K562 (cell line): Measurements from ENCODE around the gene DDR1. TPM values are rescaled to one million over a fixed set of nuclear protein-coding genes. Genes with fewer than 3 reads are reported as not detected.

ENCODE experiments used
- ATAC-seq: fragments of 200-7000 bp; cut with Tn5 transposase; 3 replicates; pipeline ENCODE4 v1.9.1; 2020; ENCODE audit warnings: moderate library complexity
- BruUV-seq: library from RNA; stranded (reverse); fragments of 400-500 nt; replicated peaks from 2 replicates; lab custom pipeline; 2021; lab: Mats Ljungman, UMichigan
- CTCF ChIA-PET: fragments of 300-600 bp; formaldehyde crosslinking; extraction: SDS; loops from one replicate; lab custom pipeline; 2021; ENCODE audit warnings: low intra/inter-chr PET ratio; lab: Yijun Ruan, JAX
- POLR2A ChIA-PET: fragments of 300-600, 350-650 bp; sonication (Branson Sonifier 250); formaldehyde crosslinking; extraction: SDS; loops from one replicate; lab custom pipeline; 2021; ENCODE audit warnings: antibody characterized with exemption, inconsistent platforms; lab: Yijun Ruan, JAX
- DNase-seq, 4 experiments: peaks; one replicate each; pipeline versions ENCODE4 v3.0.0 to v3.0.0-alpha.2; 2011 to 2018; ENCODE audit warnings: low spot score in 3 of 4, mixed read lengths in 3 of 4; ENCODE audit errors: extremely low read depth in 1 of 4
- FAIRE-seq: peaks from 2 replicates; lab custom pipeline; 2011; peaks lifted over from hg19 to GRCh38; lab: Jason Lieb, UNC
- H2AFZ ChIP-seq: 2 replicates; pipeline ENCODE4 v1.6.0; 2011; ENCODE audit warnings: low read depth, low read length, control low read depth, inconsistent platforms
- H3K27ac ChIP-seq: fragments of 200-600 bp; 3 replicates; pipeline ENCODE4 v1.8.0; 2011; ENCODE audit warnings: low read depth, mild to moderate bottlenecking, control low read depth, inconsistent platforms, low read length, moderate library complexity, mixed read lengths; ENCODE audit errors: extremely low read depth
- H3K27me3 ChIP-seq, 2 experiments: fragments of 300-600 bp in 1 of 2; 2 replicates in 1 of 2; 3 replicates in 1 of 2; pipeline versions ENCODE4 v1.6.0 to v1.8.0; 2011; ENCODE audit warnings: inconsistent platforms in 2 of 2, low read length in 2 of 2, mild to moderate bottlenecking in 1 of 2, mixed read lengths in 1 of 2, moderate library complexity in 1 of 2; ENCODE audit not compliant: control insufficient read depth in 2 of 2, insufficient read depth in 2 of 2
- H3K36me3 ChIP-seq: fragments of 300-600 bp; 3 replicates; pipeline ENCODE4 v1.8.0; 2011; ENCODE audit warnings: mild to moderate bottlenecking, low read length, inconsistent platforms; ENCODE audit not compliant: control insufficient read depth, insufficient read depth
- H3K4me1 ChIP-seq, 2 experiments: fragments of 200-600 bp in 1 of 2; replicated peaks in 1 of 2; 2 replicates in 1 of 2; 3 replicates in 1 of 2; pipeline versions ENCODE4 v1.5.1 to v1.8.0; 2011; ENCODE audit warnings: inconsistent platforms in 2 of 2, low read length in 2 of 2, mild to moderate bottlenecking in 1 of 2, mixed read lengths in 1 of 2, moderate library complexity in 1 of 2; ENCODE audit not compliant: control insufficient read depth in 2 of 2, insufficient read depth in 2 of 2
- H3K4me2 ChIP-seq: 2 replicates; pipeline ENCODE4 v1.6.1; 2011; ENCODE audit warnings: low read length, control low read depth, inconsistent platforms, mixed read lengths; ENCODE audit not compliant: insufficient read depth
- H3K4me3 ChIP-seq: fragments of 200-600 bp; sonication (generic), shearing (Covaris generic); 2 replicates; pipeline ENCODE4 v1.5.1; 2016; ENCODE audit warnings: control low read depth, inconsistent platforms
- H3K79me2 ChIP-seq: fragments of 200-600 bp; 3 replicates; pipeline ENCODE4 v1.8.0; 2011; ENCODE audit warnings: low read length, inconsistent platforms; ENCODE audit not compliant: control insufficient read depth, insufficient read depth
- H3K9ac ChIP-seq, 2 experiments: 2 replicates each; pipeline versions ENCODE4 v1.6.0 to v1.6.1; 2011; ENCODE audit warnings: low read depth in 2 of 2, low read length in 2 of 2, control low read depth in 1 of 2, inconsistent platforms in 1 of 2, mild to moderate bottlenecking in 1 of 2, mixed read lengths in 1 of 2; ENCODE audit not compliant: insufficient read depth in 1 of 2
- H3K9me1 ChIP-seq: one replicate; pipeline ENCODE4 v1.6.0; 2011; ENCODE audit warnings: inconsistent platforms, mild to moderate bottlenecking, low read length, moderate library complexity; ENCODE audit not compliant: control insufficient read depth, insufficient read depth
- H3K9me3 ChIP-seq: replicated peaks from 2 replicates; pipeline ENCODE4 v1.5.1; 2011; ENCODE audit warnings: low read depth, low read length, inconsistent platforms; ENCODE audit not compliant: control insufficient read depth, insufficient read depth
- H4K20me1 ChIP-seq: replicated peaks from 2 replicates; pipeline ENCODE4 v1.6.1; 2011; ENCODE audit warnings: low read length, inconsistent platforms, mixed read lengths; ENCODE audit not compliant: control insufficient read depth, insufficient read depth
- CREB1 ChIP-seq, 2 experiments: sonication (generic) in 1 of 2; formaldehyde crosslinking in 1 of 2; IDR thresholded peaks; 2 replicates each; pipeline versions ENCODE4 v1.6.1 to v1.8.0; 2012 to 2022; ENCODE audit warnings: inconsistent platforms in 1 of 2, mild to moderate bottlenecking in 1 of 2, missing genetic modification reagents in 1 of 2, moderate library complexity in 1 of 2
- CUX1 ChIP-seq: fragments of 200-800 bp; sonication (Bioruptor generic); IDR thresholded peaks from 2 replicates; pipeline ENCODE4 v1.6.1; 2016; ENCODE audit warnings: missing genetic modification characterization, missing compliant biosample characterization
- ILF3 ChIP-seq: fragments of 450-650 bp; IDR thresholded peaks from 2 replicates; pipeline ENCODE4 v1.6.1; 2018; ENCODE audit warnings: antibody characterized with exemption, mild to moderate bottlenecking, moderate library complexity, borderline replicate concordance
- ZNF512 ChIP-seq: IDR thresholded peaks from 2 replicates; pipeline ENCODE4 v1.6.1; 2016; ENCODE audit warnings: missing genetic modification characterization, missing compliant biosample characterization
- WGBS: fragments of 100-300 bp; shearing (Covaris generic); methylation state at CpG from one replicate; pipeline ENCODE4 v1.1.6; 2016; ENCODE audit warnings: low coverage, mixed read lengths; ENCODE audit not compliant: insufficient coverage; ENCODE audit errors: missing lambda C conversion rate; 5-methylcytosine and 5-hydroxymethylcytosine counted together
- in situ Hi-C: fragments of 300-500 bp; cut with MboI; formaldehyde crosslinking; loops from 4 replicates; pipeline ENCODE4 v1.15.0; 2018; ENCODE audit warnings: inconsistent platforms, mixed read lengths
- intact Hi-C: fragments of 100-400 bp; cut with micrococcal nuclease; formaldehyde crosslinking; loops from 2 replicates; pipeline ENCODE4 v1.14.2; 2022
- polyA plus RNA-seq, 8 experiments: library from polyadenylated mRNA; depleted of rRNA in 4 of 8; stranded (reverse) in 5 of 8; unstranded in 3 of 8; fragments of >200 nt; fragmentation: Nextera tagmentation in 2 of 8; fragmentation: Illumina TruSeq in 1 of 8; extraction: Ambion mirVana in 2 of 8; extraction: Trizol in 1 of 8; gene quantifications; 2 replicates each; pipeline versions ENCODE4 v1.2.1 to v1.2.3, GENCODE V29; 2011 to 2014; ENCODE audit warnings: inconsistent platforms in 1 of 8, missing spikeins in 1 of 8
- total RNA-seq, 7 experiments: library from RNA; depleted of rRNA in 6 of 7; stranded (reverse); fragments of >200 nt in 6 of 7; fragmentation: Illumina TruSeq in 2 of 7; extraction: Trizol in 2 of 7; gene quantifications; 2 replicates each; pipeline versions ENCODE4 v1.2.1 to v1.2.3, GENCODE V29; 2011 to 2021; ENCODE audit warnings: low replicate concordance in 1 of 7

DDR1 gene
- total and polyA plus RNA-seq, 9 of the 15 experiments (the other 6 are each of a cell fraction or from before 2014, with no cell fraction given): 1.4 to 44.6 (median 12.2) TPM

GRCh38 chr6:30944051-30944450, 59.7 kb downstream of the DDR1 start:
- no peak overlapping the region for H3K9ac ChIP-seq
- H3K36me3 ChIP-seq: no peaks in the 10 kb centered on the region
- intact Hi-C loops: loop anchor here (5.0 kb wide), 1 partner anchor 98 kb away; no protein-coding TSS in a partner anchor
- no peak overlapping the region for H3K4me2 ChIP-seq
- BruUV-seq: no TSS peak
- ATAC-seq: no peak
- in situ Hi-C loops: no loop called here
- no peak overlapping the region for H2AFZ ChIP-seq
- TF ChIP-seq CUX1 (no peak), ZNF512 (tag) (peak; percentile 63; the same call in 1 of the 2 replicates), CREB1 (IDR thresholded peaks at IDR 0.05) (no peak), CREB1 (CRISPR knock-in tag; IDR thresholded peaks at IDR 0.05) (no peak), ILF3 (no peak)
- TF ChIP-seq, all 486 proteins: peak for 1
- H3K9me3 ChIP-seq: no peaks in the 10 kb centered on the region
- H3K27ac ChIP-seq: no peak overlapping the region
- CTCF ChIA-PET: no interaction called here
- POLR2A ChIA-PET: interaction anchor here (1.4 kb wide), 1 partner anchor 12 kb away, joined by 5 read pairs; no protein-coding TSS in a partner anchor
- H3K4me1 ChIP-seq: peaks cover 8 to 11% of the 10 kb centered on the region in 2 experiments
- peaks cover 29 to 74% of the 10 kb centered on the region in 2 experiments for H3K27me3 ChIP-seq
- H3K79me2 ChIP-seq: no peaks in the 10 kb centered on the region
- no peaks in the 10 kb centered on the region for H3K9me1 ChIP-seq
- WGBS: 2% methylated on average over 4 of the region's 4 CpGs
- no peak overlapping the region for H3K4me3 ChIP-seq
- no peak for DNase-seq
- H4K20me1 ChIP-seq: peaks cover 12% of the 10 kb centered on the region; the same call in 1 of the 2 replicates
- FAIRE-seq: no peak
